ENCODE data around the gene POLN.

Gene POLN

DNA sequence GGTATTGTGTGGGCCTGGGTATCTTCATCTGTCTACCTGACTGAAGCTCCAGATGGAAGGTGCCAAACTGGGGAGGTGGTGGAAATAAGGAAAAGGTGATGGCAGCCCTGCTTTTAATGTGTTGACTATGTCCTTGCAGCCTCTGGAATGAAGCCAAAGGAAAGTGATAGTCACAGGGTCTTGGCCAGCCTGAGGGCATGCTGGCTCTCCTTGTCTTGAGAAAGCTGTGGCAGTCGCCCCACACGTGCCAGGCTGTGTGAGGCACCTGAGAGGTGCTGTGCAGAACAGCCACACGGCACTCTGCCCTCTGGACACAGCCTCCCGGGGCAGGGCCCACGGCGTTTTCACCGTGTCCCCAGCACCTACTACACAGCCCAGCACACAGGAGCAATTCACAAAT, 105.2 kb downstream of the POLN start:
- H3K36me3 Mint-ChIP-seq (ENCODE audit: low read depth): peaks cover 4% of the 10 kb centered on the region
- H3K4me1 Mint-ChIP-seq: no peaks in the 10 kb centered on the region
- peaks cover 25% of the 10 kb centered on the region for H3K9me3 Mint-ChIP-seq
- no peak overlapping the region for H3K27ac Mint-ChIP-seq
- no peaks in the 10 kb centered on the region for H3K27me3 Mint-ChIP-seq (ENCODE audit: low read depth)
- TF ChIP-seq, protein P1, sequence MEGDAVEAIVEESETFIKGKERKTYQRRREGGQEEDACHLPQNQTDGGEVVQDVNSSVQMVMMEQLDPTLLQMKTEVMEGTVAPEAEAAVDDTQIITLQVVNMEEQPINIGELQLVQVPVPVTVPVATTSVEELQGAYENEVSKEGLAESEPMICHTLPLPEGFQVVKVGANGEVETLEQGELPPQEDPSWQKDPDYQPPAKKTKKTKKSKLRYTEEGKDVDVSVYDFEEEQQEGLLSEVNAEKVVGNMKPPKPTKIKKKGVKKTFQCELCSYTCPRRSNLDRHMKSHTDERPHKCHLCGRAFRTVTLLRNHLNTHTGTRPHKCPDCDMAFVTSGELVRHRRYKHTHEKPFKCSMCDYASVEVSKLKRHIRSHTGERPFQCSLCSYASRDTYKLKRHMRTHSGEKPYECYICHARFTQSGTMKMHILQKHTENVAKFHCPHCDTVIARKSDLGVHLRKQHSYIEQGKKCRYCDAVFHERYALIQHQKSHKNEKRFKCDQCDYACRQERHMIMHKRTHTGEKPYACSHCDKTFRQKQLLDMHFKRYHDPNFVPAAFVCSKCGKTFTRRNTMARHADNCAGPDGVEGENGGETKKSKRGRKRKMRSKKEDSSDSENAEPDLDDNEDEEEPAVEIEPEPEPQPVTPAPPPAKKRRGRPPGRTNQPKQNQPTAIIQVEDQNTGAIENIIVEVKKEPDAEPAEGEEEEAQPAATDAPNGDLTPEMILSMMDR (IDR thresholded peaks at IDR 0.05; ENCODE audit: unreplicated experiment in 3 of 3): no peak
- no peak overlapping the region for H3K4me3 Mint-ChIP-seq

DNA sequence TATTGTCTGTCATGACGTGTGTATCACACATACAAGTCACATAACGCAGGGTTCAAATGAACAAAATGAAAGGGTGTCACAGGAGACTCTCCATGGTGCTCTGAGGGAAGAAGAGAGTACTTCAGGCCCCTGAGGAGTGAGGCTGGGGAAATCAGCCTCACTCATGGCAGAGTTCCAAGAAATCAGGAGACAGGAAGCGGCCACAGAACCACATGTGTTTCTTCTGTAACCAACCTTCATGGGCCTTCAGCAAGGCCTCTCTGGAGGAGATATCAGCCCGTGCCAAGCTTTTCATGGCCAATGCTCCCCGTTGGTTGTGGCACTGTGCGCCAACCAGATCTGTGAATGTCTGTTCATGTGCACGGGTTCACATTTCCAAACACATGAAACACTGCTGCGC, 106.8 kb downstream of the POLN start:
- peaks cover 4% of the 10 kb centered on the region for H3K36me3 Mint-ChIP-seq (ENCODE audit: low read depth)
- no peaks in the 10 kb centered on the region for H3K4me1 Mint-ChIP-seq
- no peaks in the 10 kb centered on the region for H3K27me3 Mint-ChIP-seq (ENCODE audit: low read depth)
- H3K27ac Mint-ChIP-seq: peak overlapping the region in 1 of 3 experiments; percentile 3
- H3K9me3 Mint-ChIP-seq: peaks cover 32% of the 10 kb centered on the region
- no peak overlapping the region for H3K4me3 Mint-ChIP-seq
- TF ChIP-seq, protein P1 (IDR thresholded peaks at IDR 0.05; ENCODE audit: unreplicated experiment in 3 of 3): no peak

- Mint-ChIP-seq H3K4me3 (no peak overlapping the region), H3K4me1 (no peaks in the 10 kb centered on the region), H3K27ac (no peak overlapping the region), H3K36me3 (ENCODE audit: low read depth) (peaks cover 4% of the 10 kb centered on the region), H3K27me3 (ENCODE audit: low read depth) (no peaks in the 10 kb centered on the region), H3K9me3 (peaks cover 32% of the 10 kb centered on the region)
- TF ChIP-seq, protein P1 (IDR thresholded peaks at IDR 0.05; ENCODE audit: unreplicated experiment in 3 of 3): no peak
These were observed 109.5 kb downstream of the POLN start for GRCh38 chr4:2132438-2132837.

- no peak overlapping the region for H3K4me3 Mint-ChIP-seq
- peaks cover 17% of the 10 kb centered on the region for H3K9me3 Mint-ChIP-seq
- H3K36me3 Mint-ChIP-seq (ENCODE audit: low read depth): peaks cover 4% of the 10 kb centered on the region
- no peaks in the 10 kb centered on the region for H3K4me1 Mint-ChIP-seq
- peak overlapping the region in 1 of 3 experiments; percentile 11 for H3K27ac Mint-ChIP-seq
- TF ChIP-seq, protein P1 (IDR thresholded peaks at IDR 0.05; ENCODE audit: unreplicated experiment in 3 of 3): no peak
- H3K27me3 Mint-ChIP-seq (ENCODE audit: low read depth): peaks cover 4% of the 10 kb centered on the region
These were observed 114.2 kb downstream of the POLN start for GRCh38 chr4:2127609-2128332.

- no peaks in the 10 kb centered on the region for H3K36me3 Mint-ChIP-seq (ENCODE audit: low read depth)
- no peak overlapping the region for H3K27ac Mint-ChIP-seq
- no peaks in the 10 kb centered on the region for H3K4me1 Mint-ChIP-seq
- TF ChIP-seq, protein P1 (IDR thresholded peaks at IDR 0.05; ENCODE audit: unreplicated experiment in 3 of 3): no peak
- H3K4me3 Mint-ChIP-seq: no peak overlapping the region
- peaks cover 4% of the 10 kb centered on the region for H3K27me3 Mint-ChIP-seq (ENCODE audit: low read depth)
- peaks cover 5% of the 10 kb centered on the region for H3K9me3 Mint-ChIP-seq
These were observed 115.4 kb downstream of the POLN start for GRCh38 chr4:2126309-2127043.

Data from nephron (organoid).